Occipital lobe (tissue), 2 donors: Measurements from ENCODE around the gene SHC2. TPM values are rescaled to one million over a fixed set of nuclear protein-coding genes. Genes with fewer than 3 reads are reported as not detected.

Experiments
- DNase-seq: peaks from one replicate; lab custom pipeline; 2025; lab: John Stamatoyannopoulos, UW
- total RNA-seq: library from RNA; depleted of rRNA; stranded (reverse); fragments of >200 nt; gene quantifications from one replicate; pipeline ENCODE4 v1.2.3, GENCODE V29; 2014

The SHC2 gene
- total RNA-seq: 13.9 TPM

- no peak for DNase-seq
These were observed at the start of gene SHC2 for GRCh38 chr19:460877-461720. Gene SHC2 (minus strand): TSS chr19:461033. CDS start chr19:460996, 37 bp downstream.

- no peak for DNase-seq
These were observed 47.6 kb upstream of the SHC2 start for GRCh38 chr19:508204-509150.

- peak; percentile 73 for DNase-seq
These were observed 46.7 kb upstream of the SHC2 start, which contains the start of gene TPGS1 for GRCh38 chr19:507286-508203. Gene TPGS1 (plus strand): TSS chr19:507497. CDS start chr19:507507, 10 bp downstream.

- DNase-seq: peak; percentile 97
These were observed 45.8 kb upstream of the SHC2 start for GRCh38 chr19:506404-507285.

- DNase-seq: no peak
These were observed 43.8 kb upstream of the SHC2 start for GRCh38 chr19:504616-505015.

- no peak for DNase-seq
These were observed 40.8 kb upstream of the SHC2 start for GRCh38 chr19:501646-502045.

- DNase-seq: no peak
These were observed 38.3 kb upstream of the SHC2 start for GRCh38 chr19:498977-499623.

- no peak for DNase-seq
These were observed 37.7 kb upstream of the SHC2 start for GRCh38 chr19:498511-498891.

GRCh38 chr19:497869-498510 is 37.2 kb upstream of the SHC2 start:
- no peak for DNase-seq

GRCh38 chr19:497491-497868 is 36.6 kb upstream of the SHC2 start:
- DNase-seq: no peak

- no peak for DNase-seq
These were observed 36.2 kb upstream of the SHC2 start for GRCh38 chr19:496986-497385.

GRCh38 chr19:496112-496665 is 35.4 kb upstream of the SHC2 start, which contains the start of gene MADCAM1:
Gene MADCAM1 (plus strand): TSS chr19:496486. CDS start chr19:496500, 14 bp downstream.
- no peak for DNase-seq

GRCh38 chr19:495402-496111 is 34.7 kb upstream of the SHC2 start:
- peak; percentile 54 for DNase-seq

GRCh38 chr19:495081-495401 is 34.2 kb upstream of the SHC2 start:
- no peak for DNase-seq

GRCh38 chr19:494171-495080 is 33.6 kb upstream of the SHC2 start:
- DNase-seq: no peak

- no peak for DNase-seq
These were observed 32.7 kb upstream of the SHC2 start for GRCh38 chr19:493391-494170.
